ENCODE data around the gene SZT2.
A peak's percentile ranks its signal among the peaks of the same experiment; 100 is the strongest.

The SZT2 gene

GRCh38 chr1:43460988-43461693 is 71.4 kb downstream of the SZT2 start:
- DNase-seq, result no peak

DNA sequence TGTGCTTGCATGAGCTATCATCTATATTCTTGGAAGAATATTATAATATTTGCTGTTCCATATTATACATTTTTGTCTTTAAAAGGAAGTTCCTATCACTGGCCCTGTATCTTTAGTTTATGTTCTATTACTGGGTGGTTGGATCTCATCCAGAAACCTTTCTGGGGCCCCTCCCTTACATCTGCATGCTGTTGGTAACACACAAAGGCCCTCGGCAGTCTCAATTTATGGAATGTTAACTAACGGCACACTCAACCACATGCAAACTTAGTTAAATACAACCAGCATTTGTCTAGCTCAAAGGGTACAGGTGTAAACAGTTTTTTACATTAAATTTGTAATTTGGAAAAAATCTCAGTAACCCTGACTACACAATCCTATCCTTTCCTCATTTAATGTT is 73.8 kb downstream of the SZT2 start:
- DNase-seq, result no peak

DNA sequence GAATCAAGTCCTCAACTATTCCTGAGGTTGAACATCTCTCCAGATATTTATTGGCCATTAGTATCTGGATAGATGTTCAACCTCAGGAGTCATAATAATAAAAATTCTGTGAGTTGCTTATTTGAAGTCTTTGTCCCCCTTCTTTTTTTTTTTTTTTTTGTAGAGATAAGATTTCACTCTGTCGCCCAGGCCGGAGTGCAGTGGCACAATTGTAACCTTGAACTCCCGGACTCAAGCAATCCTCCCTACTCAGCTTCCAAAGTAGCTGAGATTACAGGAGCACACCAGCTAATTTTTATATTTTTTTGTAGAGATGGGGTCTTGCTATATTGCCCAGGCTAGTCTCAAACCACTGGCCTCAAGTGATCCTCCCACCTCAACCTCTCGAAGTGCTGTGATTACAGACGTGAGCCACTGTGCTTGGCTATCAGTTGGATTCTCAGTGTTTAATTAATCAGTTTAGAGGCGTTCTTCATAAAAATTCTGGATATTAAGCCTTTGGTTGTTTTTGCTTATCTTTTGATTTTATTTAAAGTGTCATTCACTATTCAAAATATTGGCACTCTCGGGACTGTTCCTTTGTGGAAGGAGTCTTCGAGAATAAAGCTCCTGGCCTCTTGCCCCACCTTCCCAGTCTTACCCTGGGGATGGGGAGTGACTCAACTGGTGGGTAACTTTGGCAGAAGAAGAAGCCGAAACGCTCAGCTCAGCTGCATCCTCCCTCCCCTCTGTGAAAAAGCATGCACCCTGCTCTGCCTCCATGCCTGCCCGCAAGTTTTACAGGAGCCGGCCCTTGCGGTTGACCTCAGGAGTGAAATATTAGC is 75.2 kb downstream of the SZT2 start:
- DNase-seq, result no peak

- no peak for DNase-seq
Measured at GRCh38 chr1:43465505-43466067, 75.9 kb downstream of the SZT2 start.

GRCh38 chr1:43466403-43466802 is 76.7 kb downstream of the SZT2 start:
- DNase-seq, result no peak

DNA sequence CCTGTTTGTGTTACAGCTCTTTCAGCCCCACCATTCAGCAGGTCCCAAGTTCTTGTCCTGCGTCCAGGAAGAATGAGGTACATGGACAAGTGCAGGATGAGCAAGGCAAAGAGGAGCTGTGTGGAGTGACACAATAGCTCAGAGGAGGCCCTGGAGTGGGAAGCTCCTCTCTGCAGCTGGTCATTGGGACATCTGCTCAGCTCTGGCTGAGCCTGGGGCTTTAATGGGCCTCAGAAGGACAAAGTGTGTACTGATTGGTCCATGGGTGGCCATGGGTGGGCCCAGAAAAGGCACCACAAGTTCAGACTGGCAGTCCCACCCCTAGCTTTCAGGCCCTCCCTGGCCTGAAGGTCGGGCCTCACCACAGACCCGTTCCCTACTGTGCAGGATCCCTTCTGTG is 78.7 kb downstream of the SZT2 start:
- DNase-seq, result no peak

GRCh38 chr1:43469932-43470331 is 80.2 kb downstream of the SZT2 start:
- DNase-seq, result no peak

GRCh38 chr1:43472087-43472462 is 82.4 kb downstream of the SZT2 start:
- no peak for DNase-seq

- DNase-seq, result peak; percentile 81 to 88
Measured at GRCh38 chr1:43472463-43473151, 82.9 kb downstream of the SZT2 start.

GRCh38 chr1:43473463-43473862 is 83.8 kb downstream of the SZT2 start:
- DNase-seq, result no peak

DNA sequence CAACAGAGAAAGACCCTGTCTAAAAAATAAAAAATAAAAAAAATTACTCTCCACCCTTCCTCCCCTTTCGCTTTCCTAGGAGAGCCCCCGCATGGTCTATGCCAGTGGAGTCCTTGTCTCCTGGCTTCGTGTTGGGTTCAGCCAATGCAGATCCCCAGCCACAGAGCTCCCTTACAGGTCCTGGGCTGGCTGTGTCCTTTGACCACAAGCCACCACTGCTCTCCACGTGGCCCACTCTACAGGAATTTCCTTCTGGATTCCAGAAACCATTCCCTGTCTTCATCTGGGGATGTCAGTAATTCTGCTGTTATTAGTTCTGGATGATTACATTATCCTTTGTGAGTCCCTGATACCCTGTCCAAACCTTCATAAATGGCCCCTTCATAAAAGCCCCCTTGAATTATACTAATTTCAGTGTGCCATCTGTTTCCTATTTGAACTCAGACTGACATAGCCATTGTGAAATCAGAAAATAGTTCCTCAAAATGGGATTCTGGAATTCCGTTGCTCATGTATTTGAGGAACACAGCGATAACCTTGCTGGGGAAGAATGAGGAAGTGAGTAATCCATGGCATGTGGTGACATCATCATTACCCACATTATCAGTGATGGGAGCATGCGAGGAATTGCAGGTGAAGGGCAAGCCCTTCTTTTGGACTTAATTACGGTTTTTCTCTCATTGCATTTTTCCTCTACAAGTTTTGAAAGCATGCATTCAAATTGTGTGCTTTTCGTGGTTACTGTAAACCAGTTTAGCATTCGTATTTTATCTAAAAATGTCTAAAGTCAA is 86.1 kb downstream of the SZT2 start:
- peak; percentile 51 to 79 for DNase-seq

- DNase-seq, result no peak
Measured at GRCh38 chr1:43477716-43478115, 88.0 kb downstream of the SZT2 start.

GRCh38 chr1:43479414-43479813 is 89.7 kb downstream of the SZT2 start:
- no peak for DNase-seq

- no peak for DNase-seq
Measured at GRCh38 chr1:43481491-43481890, 91.8 kb downstream of the SZT2 start.

DNA sequence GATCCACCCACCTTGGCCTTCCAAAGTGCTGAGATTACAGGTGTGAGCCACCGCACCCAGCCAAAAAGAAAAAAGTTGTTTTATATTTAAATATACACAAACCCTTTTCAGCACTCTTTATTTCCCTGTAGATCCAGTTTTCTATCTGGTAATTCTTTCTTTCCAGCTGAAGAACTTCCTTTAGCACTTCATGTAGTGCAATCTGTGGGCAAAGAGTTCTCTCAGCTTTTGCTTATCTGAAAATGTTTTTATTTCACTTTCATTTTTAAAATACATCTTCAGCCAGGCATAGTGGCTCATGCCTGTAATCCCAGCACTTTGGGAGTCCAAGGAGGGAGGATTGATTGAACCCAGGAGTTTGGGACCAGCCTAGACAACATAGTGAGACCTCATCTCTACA is 92.5 kb downstream of the SZT2 start:
- DNase-seq, result no peak

DNA sequence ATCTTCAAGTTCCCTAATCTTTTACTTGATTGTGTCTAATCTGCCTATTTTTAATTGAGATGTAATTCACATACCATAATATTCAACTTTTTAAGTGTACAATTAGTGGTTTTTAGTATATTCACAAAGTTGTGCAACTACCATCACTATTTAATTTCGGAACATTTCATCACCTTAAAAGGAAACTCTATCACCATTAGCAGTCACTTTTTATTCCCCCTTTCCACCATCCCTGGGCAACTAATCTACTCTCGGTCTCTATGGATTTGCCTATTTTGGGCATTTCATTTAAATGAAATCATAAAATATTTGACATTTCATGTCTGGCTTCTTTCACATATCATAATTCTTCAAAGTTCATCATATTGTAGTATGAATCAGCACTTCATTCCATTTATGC is 94.7 kb downstream of the SZT2 start:
- DNase-seq, result no peak

GRCh38 chr1:43488165-43488564 is 98.5 kb downstream of the SZT2 start:
- DNase-seq, result no peak

DNA sequence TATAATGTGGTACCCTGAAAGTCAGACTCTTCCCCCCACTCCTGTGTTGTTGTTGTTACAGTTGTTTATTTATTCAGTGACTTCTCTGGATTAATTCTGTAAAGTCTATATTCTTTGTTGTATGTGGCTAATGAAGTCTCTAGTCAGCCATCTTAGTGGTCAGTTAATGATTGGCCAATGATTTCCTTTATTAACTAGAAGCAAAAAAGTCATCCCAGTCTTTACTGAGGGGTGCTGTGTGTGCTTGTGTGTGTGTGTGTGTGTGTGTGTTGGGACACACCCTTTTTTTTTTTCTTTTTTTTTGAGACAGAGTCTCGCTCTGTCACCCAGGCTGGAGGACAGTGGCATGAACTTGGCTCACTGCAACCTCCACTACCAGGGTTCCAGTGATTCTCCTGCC is 101.4 kb downstream of the SZT2 start:
- DNase-seq, result no peak

GRCh38 chr1:43492826-43493225 is 103.1 kb downstream of the SZT2 start:
- DNase-seq, result no peak

DNA sequence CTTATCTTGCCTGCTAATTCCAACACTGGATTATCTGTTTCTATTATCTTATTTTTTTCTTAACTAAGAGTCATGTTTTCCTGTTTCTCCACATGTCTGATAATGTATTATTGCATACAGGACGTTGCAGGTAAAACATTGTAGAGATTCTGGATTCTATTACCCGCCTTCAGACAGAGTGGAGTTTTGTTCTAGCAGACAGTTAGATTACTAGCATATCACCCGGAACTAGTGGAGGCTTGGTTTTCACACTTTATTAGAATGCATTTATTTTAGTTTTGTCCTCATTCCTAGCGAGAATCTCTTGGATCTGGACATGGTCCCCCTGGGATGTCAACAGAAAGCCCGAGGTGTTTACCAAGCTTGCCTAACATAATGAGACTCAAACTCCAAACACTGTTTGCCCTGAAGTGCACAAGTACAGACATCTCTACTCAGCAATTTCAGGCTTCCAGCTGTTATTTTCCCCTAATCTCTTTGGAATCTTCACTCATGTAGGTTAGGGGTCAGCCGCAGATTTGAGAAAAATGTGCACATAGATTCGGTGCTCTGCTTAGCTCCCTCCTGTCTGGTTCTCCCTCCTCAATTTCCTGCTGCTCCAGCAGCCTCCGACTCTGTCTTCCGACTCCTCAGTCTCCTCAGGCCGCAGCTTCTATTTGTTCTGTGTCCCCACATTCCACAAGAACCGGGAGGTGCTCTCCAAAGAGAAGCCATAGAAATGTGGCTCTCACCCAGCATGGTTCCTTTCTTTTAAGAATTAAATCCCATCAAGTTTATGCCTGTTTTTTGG is 104.2 kb downstream of the SZT2 start:
- DNase-seq, result no peak

DNA sequence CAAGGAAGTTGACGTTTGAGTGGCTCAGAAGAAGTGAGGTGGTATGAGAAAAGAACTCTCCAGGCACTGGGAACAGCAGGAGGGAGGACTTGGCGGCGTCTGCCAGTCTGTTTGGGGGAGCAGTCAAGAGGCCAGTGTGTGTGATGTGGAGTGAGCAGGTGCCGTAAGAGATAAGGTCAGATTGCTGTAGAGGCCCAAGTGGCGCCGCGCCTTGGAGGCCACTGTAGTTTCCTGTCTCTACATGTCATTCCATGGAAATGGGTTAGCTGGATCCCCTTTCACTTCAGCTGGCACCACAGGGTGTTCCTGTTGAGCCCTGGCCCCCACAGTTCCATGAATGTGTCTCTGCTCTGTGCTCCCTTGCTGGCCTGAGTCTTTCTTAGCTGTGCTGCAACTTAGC is 105.5 kb downstream of the SZT2 start:
- DNase-seq, result no peak

- DNase-seq, result no peak
Measured at GRCh38 chr1:43499898-43500297, 110.2 kb downstream of the SZT2 start.

Data from SW 1271 (cell line).